ENCODE data around the gene TMEM236. TPM values are rescaled to one million over a fixed set of nuclear protein-coding genes. Genes with fewer than 3 reads are reported as not detected.

The TMEM236 gene
- total RNA-seq, 2 donors from 2014 or later: 0.41 to 0.90 TPM

DNA sequence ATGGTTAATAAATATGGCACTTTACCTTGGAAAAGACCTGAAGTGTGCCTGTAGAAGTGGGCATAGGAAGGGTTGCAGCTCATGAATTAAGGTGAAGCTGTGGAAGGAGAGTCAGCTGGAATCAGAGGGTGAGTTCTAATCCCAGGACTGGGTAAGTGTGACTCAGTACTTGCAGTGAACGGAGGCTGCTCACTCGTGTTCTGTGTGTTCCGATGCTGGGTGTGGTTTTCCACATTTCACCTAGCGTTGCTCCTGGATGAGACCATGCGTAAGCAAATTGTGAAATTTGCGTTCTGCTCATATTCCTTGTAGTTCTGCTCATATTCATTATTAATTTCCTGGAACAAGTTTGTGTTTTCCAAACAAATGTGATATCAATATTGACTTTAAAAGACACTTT lies 22.4 kb upstream of the TMEM236 start:
- H3K4me1 ChIP-seq: peaks cover 0 to 3% of the 10 kb centered on the region in 2 donors
- no peaks in the 10 kb centered on the region for H3K27me3 ChIP-seq
- H3K36me3 ChIP-seq: no peaks in the 10 kb centered on the region
- H3K4me3 ChIP-seq: no peak overlapping the region
- H3K27ac ChIP-seq: no peak overlapping the region
- no peaks in the 10 kb centered on the region for H3K9me3 ChIP-seq
- no peak for DNase-seq (ENCODE audit: low spot score)
- TF ChIP-seq, protein P1, sequence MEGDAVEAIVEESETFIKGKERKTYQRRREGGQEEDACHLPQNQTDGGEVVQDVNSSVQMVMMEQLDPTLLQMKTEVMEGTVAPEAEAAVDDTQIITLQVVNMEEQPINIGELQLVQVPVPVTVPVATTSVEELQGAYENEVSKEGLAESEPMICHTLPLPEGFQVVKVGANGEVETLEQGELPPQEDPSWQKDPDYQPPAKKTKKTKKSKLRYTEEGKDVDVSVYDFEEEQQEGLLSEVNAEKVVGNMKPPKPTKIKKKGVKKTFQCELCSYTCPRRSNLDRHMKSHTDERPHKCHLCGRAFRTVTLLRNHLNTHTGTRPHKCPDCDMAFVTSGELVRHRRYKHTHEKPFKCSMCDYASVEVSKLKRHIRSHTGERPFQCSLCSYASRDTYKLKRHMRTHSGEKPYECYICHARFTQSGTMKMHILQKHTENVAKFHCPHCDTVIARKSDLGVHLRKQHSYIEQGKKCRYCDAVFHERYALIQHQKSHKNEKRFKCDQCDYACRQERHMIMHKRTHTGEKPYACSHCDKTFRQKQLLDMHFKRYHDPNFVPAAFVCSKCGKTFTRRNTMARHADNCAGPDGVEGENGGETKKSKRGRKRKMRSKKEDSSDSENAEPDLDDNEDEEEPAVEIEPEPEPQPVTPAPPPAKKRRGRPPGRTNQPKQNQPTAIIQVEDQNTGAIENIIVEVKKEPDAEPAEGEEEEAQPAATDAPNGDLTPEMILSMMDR (IDR thresholded peaks at IDR 0.05): no peak

GRCh38 chr10:17730667-17731066 lies 21.3 kb upstream of the TMEM236 start:
- no peaks in the 10 kb centered on the region for H3K36me3 ChIP-seq
- no peaks in the 10 kb centered on the region for H3K9me3 ChIP-seq
- no peaks in the 10 kb centered on the region for H3K27me3 ChIP-seq
- DNase-seq (ENCODE audit: low spot score): no peak
- TF ChIP-seq, protein P1 (IDR thresholded peaks at IDR 0.05): no peak
- peaks cover 0 to 12% of the 10 kb centered on the region in 2 donors for H3K4me1 ChIP-seq
- H3K27ac ChIP-seq: peak overlapping the region in 1 of 2 donors; percentile 38
- H3K4me3 ChIP-seq: no peak overlapping the region

DNA sequence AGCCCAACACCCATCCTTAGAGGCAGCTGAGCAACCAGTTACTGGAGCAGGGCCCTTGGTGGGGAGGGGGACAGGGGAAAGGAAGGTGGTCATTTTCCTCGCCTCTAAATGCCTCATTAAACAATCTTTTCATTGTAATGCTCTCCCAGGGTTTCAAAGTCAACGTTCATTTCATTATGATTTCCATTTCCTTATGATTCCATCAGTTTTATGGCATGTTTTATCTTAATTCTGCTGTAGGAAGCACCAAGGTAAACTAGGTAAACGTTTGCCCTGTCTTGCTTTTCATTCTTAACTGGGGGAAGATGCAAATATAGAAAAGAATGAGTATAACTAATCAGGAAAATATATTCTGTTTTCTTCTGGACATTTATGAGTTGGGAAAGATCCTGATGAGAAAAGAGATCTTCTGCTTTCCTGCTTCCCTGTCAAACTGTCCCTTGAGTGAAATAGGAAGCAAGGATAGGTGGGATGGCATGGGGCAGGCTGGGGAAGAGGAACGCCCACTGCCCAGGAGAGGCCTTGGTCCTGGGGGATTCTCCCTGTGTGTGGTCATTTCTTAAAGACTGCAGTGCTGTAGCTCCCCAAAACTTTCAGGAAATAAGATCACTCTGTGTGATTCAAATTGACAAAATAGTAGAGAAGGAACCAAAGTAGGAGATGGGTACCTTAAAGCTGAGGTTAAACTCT lies 20.5 kb upstream of the TMEM236 start:
- Histone ChIP-seq H3K9me3 (no peaks in the 10 kb centered on the region), H3K27ac (peak overlapping the region in 1 of 2 donors; percentile 38), H3K4me3 (no peak overlapping the region), H3K36me3 (no peaks in the 10 kb centered on the region), H3K27me3 (no peaks in the 10 kb centered on the region), H3K4me1 (peaks cover 0 to 12% of the 10 kb centered on the region in 2 donors)
- TF ChIP-seq, protein P1 (IDR thresholded peaks at IDR 0.05): no peak
- DNase-seq (ENCODE audit: low spot score): no peak

GRCh38 chr10:17733620-17734019 lies 18.4 kb upstream of the TMEM236 start:
- H3K27ac ChIP-seq: no peak overlapping the region
- peaks cover 0 to 27% of the 10 kb centered on the region in 2 donors for H3K4me1 ChIP-seq
- TF ChIP-seq, protein P1 (IDR thresholded peaks at IDR 0.05): no peak
- no peaks in the 10 kb centered on the region for H3K36me3 ChIP-seq
- DNase-seq (ENCODE audit: low spot score): no peak
- no peaks in the 10 kb centered on the region for H3K9me3 ChIP-seq
- H3K27me3 ChIP-seq: no peaks in the 10 kb centered on the region
- H3K4me3 ChIP-seq: no peak overlapping the region

GRCh38 chr10:17734432-17735080 lies 17.4 kb upstream of the TMEM236 start:
- peaks cover 0 to 27% of the 10 kb centered on the region in 2 donors for H3K4me1 ChIP-seq
- H3K36me3 ChIP-seq: no peaks in the 10 kb centered on the region
- H3K9me3 ChIP-seq: no peaks in the 10 kb centered on the region
- H3K4me3 ChIP-seq: no peak overlapping the region
- no peak for DNase-seq (ENCODE audit: low spot score)
- H3K27me3 ChIP-seq: no peaks in the 10 kb centered on the region
- TF ChIP-seq, protein P1 (IDR thresholded peaks at IDR 0.05): no peak
- peak overlapping the region; percentile 55 to 65 for H3K27ac ChIP-seq
